Stimulated activated CD8-positive, alpha-beta memory T cell treated with anti-CD3 and anti-CD28 coated beads, Interleukin-15, amount 100 ng/mL, for 24 hours (primary cell): ENCODE data around the gene NINL.

Experiments used
- DNase-seq: peaks from one replicate; pipeline ENCODE4 v3.0.0-alpha.2; 2020; ENCODE audit warnings: low read depth

NINL gene

DNA sequence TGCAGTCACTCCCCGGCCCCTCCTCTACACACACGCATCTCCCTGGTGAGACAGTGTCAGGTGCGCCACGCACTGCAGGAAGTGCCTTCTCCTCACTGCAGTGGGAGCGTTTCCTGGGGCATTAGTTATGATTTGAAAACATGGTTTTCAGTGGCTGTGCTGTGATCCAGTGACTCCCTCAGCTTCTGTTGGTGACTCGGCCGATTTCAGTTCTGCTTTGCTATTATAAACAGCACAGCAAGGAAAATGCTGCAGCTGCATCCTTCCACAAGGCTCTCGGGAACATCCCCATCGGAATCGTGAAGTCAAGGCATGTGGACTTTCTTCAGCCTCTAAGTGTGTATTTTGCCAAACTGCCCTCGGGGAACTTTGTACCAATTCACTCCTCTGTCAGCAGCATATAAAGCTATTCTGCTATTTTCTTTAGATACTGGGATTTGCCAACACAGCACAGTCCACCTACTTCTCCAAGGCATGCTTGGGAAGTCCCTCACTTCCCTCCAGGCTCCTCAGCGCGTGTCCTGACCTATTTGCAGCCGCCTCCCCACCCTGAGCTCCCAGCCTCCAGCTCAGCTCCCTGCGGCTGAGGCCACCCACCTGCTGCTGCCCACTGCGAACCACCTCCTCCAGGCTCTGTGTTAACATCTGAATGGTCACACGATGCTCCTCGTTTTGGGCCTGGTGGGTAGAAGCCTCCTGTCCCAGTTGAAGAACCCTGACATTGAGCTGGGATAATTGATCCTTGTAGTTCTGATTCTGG is 123.4 kb downstream of the NINL start:
- no peak for DNase-seq

- DNase-seq, result no peak
Measured at GRCh38 chr20:25461281-25461650, 124.1 kb downstream of the NINL start.

GRCh38 chr20:25460566-25461280 is 124.6 kb downstream of the NINL start:
- no peak for DNase-seq

GRCh38 chr20:25459916-25460535 is 125.3 kb downstream of the NINL start:
- DNase-seq, result no peak

- no peak for DNase-seq
Measured at GRCh38 chr20:25459111-25459830, 126.1 kb downstream of the NINL start.

- DNase-seq, result no peak
Measured at GRCh38 chr20:25457886-25458680, 127.2 kb downstream of the NINL start.

GRCh38 chr20:25454153-25454900 is 131.0 kb downstream of the NINL start:
- DNase-seq, result no peak

- no peak for DNase-seq
Measured at GRCh38 chr20:25453035-25453810, 132.1 kb downstream of the NINL start.

DNA sequence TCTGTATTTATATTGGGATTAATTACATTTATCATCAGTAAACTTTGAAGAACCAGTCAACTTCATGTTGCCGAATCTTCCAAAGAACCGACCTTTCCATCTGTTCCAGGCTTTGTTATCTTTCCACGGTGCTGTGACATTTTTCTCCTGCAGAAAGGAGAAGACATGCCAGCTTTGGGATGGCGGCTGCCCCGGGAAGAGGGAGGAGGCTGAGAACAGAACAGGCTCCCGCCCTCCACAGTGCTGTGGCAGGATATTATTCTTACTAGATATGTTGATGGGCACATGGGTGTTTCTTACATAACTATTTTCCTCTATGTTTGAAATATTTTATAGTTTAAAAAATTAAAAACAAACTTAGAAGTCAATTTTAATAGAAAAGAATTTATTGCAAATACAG is 133.0 kb downstream of the NINL start:
- no peak for DNase-seq

- DNase-seq, result no peak
Measured at GRCh38 chr20:25447671-25448070, 137.7 kb downstream of the NINL start.

DNA sequence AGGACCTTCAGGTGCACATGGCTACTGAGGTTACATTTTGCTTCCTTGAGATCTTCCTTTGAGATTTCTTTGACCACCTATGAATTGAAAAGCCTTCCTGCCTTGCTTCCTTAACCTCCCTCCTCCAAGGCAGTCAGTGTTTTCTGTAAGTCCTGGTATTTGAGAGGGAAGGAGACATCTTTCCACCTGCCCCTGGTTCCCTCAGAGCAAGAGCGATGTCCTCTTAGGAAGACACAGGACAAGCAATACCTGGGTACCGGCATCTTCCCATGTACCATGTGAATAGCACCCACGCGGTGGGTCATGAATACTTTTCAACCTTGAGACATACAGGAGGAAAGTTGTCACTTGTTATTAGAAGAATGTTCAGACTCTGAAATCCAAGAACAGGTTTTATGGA is 140.8 kb downstream of the NINL start:
- DNase-seq, result no peak

GRCh38 chr20:25439328-25439727 is 146.0 kb downstream of the NINL start:
- DNase-seq, result no peak

DNA sequence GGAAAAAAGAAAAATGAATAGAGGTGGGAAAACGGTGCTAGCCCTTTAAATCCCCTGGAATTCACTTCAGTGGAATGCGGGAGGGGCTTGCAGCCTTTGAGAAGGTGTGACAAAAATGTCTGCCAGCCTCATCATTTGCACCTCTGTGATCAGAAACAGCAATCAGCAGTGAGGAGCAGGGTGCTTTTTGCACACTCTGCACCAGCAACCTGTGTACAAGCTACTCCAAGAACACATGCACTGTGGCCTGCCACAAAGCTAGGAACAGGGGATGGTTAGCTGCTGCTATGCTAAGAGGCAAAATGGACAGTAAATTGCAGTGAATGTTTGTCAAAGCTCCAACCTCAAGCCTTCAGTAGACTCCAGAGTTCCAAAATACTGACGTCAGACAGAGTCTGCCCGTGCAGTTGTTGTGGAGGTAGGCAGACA is 148.2 kb downstream of the NINL start:
- DNase-seq, result no peak

DNA sequence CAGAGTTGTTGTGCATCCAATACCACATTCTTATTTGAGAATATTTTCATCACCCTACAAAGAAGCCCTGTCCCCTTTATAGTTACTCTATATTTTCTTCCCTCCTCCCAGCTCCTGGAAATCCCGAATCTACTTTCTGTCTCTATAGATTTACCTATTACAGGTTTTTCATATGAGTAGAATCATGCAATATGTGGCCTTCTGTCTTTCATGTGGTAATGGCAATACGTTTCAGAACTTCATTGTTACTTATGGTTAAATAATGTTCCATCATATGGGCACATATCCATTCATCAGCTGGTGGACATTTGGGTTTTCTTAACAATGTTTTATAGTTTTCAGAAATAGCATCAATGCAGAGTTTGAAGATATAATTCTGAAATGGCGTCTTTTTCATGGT is 160.8 kb downstream of the NINL start:
- no peak for DNase-seq

DNA sequence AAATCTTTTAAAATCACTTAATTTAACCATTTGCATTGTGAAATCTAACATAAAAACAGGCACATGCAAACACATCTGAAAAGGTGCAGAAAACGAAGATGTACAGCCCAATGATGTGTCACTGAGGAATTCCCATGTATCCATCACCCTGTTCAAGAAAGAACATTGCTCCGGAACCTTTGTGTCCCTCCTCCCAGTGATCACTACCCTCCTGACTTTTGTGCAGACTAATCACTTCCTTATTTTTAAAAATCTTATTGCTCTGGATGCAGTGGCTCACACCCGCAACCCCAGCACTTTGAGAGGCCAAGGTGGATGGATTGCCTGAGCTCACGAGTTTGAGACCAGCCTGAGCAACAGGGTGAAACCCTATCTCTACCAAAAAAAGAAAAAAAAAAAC is 163.3 kb downstream of the NINL start:
- no peak for DNase-seq

GRCh38 chr20:25421102-25421501 is 164.2 kb downstream of the NINL start:
- DNase-seq, result no peak

DNA sequence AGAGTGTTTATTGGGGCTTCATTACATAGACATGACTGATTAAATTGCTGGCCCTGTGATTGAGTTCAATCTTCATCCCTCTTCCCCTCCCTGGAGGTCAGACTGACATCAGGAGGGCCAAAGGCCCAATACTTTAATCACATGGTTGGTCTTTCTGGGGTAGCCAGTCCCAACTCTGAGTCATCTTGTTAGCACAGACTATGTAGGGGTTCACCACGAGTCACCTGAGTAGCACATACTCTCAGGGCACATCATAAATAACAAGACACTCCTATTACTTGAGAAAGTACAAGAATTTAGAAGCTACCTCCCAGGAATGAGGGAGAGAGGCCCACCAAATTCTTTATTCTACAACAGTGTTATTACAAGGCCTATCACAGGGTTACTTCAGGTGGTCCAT is 166.6 kb downstream of the NINL start:
- DNase-seq, result no peak

DNA sequence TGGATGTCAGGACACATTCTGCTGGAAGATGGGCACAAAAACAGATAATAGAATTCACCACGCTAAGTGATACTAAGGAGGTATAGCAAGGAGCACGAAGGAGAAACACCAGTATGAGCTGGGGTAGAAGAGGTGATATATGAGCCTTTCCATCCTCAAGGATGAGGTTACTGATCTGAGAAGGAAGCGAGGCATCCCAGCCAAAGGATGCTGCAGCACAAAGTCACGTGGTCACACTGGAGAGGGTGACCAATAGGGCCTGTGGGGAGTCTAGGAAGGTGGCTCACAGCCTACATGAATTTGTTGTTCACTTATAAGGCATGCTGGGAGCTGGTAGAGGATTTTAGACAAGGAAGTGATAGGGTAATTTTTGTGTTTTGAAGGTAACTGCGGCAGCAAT is 176.4 kb downstream of the NINL start:
- no peak for DNase-seq

- DNase-seq, result no peak
Measured at GRCh38 chr20:25408170-25408547, 177.2 kb downstream of the NINL start.
